Stimulated activated CD4-positive, alpha-beta T cell treated with anti-CD3 and anti-CD28 coated beads, TNF-alpha, amount 100 ng/mL, for 4 hours (primary cell): ENCODE data around the gene CADPS2.

ENCODE experiments used
- DNase-seq, 3 experiments: peaks; one replicate each; pipeline ENCODE4 v3.0.0-alpha.2; 2020; ENCODE audit warnings: low read depth in 3 of 3

CADPS2 gene

DNA sequence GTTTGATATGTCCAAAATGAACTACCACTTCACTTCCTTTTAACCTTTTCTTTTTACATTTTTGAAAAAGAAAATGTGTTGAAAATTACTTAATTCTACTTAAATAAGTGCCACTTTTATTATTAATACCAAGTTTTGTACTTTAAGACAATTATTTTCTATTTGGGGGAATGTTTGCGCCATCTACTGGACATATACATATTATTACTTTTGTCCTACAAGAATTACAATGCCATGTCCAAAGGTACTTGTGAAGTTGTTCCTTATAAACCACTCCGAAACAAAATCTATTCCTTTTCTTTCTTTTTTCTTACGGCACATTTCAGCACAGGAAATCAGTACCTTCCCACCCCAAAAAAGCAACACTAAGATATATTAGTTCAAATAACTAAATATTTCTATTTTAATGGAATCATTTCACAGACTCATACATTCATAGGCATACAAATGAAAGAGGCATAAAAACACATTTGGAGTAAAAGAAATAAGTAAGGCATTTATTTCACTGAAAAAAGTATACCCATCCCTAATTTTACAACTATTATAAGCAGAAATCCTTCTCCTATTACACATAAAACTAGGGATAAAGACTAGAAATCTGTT lies 357.3 kb downstream of the CADPS2 start:
- no peak for DNase-seq

DNA sequence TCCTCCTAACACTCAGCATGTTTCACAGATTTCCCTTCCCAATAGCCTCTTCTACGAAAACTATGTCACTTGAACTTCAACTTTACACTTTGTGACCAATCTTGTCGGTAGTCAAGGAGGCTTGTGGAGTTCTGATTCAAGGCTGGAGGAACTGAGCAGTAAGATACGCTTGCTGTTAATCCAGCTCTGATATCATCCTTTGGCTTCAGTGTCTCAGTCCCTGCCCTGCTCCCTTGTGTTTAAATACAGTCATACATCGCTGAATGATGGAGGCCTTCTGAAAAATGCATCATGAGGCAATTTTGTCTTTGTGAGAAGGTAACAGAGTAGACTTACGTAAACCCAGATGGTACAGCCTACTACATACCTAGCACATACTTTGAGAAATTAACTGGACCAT lies 360.9 kb downstream of the CADPS2 start:
- no peak for DNase-seq

DNA sequence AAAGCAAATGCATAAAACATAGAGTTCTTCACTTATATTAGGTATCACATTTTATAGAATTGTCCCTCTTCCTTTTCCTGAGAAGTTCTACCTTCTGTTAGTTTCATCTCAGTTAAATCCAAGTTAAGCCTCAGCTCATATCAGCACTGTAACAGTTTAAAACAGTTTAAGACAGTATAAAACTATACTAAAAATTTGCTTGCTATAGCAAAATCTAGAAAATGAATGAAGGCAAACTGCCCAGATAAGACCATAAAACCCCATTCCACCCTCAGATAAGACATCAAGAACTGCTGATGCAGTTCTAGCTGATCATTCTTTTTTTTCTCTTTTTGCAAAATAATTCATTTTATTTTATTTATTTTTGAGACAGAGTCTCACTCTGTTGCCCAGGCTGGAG lies 364.5 kb downstream of the CADPS2 start:
- no peak for DNase-seq

DNA sequence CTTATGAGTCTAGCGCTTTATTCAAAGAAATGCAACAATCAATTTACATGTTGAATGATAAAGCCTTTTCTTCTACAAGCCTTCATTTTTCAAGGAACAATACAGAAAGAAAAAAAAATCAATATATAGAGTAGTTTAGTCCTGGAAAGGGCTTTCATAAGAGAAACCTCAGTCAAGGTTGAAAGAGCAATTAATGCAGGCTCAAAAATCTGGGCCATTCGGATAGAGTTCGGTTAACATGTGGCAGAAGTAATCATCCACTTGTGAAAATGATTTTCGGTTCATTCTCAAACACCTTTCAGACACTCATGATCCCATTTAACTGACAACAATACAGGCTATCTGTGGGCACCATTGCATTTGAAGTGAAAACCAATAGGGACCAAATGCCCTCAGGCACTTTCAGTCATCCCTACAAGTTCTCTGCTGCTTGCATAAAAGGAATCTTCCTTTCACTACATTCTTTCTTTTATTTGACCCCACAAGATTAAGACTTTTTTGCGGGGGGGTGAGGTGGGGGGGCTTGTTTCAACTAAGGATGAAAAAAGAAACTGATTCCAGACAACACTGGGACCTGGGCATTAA lies 365.2 kb downstream of the CADPS2 start:
- no peak for DNase-seq

DNA sequence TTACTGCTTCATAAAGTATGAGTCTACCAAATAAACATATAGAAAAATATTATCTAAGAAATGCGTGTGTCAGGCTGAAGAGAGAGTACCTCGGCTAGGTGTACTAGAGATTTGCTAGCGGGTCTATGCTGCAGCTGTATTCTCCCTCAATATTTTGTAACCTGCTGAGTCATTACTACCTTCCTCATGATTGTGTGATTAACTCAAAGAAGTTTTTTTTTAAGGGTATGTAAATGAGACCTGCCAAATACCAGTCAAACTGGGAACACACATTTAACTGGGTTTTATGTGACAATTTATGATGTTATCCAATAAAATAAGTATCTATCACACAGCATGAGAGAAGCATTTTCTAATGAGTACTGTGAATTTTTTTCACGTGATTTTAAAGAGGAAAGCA lies 367.8 kb downstream of the CADPS2 start:
- DNase-seq, result no peak

DNA sequence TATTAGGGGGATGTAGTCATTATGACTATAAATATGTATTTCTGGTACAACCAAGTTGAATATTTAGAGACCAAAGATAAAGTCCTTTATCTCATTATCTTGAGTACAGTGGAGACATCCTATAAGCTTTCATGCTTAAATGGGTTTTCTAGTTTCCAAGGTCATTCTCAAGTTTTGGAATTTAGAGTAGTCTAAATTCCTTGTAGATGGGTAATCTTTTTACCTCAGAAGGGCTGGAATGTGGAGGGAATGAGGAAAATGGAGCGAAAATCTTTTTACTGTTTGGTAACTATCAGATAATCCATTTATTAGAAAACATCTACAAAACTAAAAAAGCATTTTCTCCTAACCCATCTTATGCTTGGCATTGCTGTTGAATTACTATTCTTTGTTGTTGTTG lies 368.7 kb downstream of the CADPS2 start:
- DNase-seq, result no peak

DNA sequence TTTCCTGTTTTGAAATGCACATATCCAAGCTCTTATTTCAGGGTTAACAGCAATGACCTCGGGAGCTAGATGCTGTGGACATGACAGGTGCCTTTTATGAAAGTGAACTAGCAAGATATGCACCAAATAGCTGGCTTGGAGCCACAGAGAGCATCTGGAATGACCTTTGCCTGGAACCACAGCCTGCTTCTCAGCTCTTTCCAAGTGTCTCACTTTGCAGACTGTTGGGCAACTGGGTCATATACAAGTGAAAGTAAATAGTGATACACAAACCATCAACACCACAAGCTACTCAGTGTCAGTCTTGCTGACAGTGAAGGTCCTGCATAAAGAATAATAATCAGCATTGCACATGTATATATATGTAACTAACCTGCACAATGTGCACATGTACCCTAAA lies 370.9 kb downstream of the CADPS2 start:
- no peak for DNase-seq

DNA sequence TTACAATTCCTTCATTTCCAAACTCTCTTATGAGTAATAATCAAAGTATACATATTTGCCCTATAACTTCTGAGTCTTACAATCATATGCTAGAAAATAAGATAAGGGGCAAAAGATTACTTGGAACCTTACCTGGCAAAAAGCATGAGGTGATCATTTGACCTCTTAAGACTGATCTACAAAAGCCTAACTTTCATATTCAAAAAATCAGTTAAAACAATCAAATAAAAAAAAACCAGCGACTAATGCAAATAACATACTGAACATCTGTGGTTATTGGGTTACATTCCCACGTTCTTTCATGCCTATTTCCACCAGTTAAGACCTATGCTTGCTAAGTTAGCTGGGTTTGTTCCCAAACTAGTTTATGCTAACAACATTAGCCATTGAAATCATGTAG lies 375.0 kb downstream of the CADPS2 start:
- no peak for DNase-seq

DNA sequence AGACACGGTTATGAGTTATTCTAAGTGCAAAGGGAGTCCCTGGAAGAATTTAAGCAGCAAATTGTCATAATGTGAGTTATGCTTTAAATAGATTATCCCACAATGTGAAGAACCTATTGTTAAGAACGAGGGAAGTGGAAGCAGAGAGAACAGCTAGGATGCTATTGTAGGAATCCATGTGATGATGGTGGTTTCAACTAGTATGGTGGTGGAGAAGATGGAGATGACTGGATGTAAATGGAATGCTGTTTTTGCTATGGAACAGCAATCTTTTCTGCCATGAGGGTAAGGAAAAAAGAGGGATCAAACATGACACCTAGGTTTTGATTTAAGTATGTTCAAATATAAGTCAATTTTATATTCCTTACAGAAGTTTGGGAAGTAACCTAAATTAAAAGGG lies 378.7 kb downstream of the CADPS2 start:
- no peak for DNase-seq

DNA sequence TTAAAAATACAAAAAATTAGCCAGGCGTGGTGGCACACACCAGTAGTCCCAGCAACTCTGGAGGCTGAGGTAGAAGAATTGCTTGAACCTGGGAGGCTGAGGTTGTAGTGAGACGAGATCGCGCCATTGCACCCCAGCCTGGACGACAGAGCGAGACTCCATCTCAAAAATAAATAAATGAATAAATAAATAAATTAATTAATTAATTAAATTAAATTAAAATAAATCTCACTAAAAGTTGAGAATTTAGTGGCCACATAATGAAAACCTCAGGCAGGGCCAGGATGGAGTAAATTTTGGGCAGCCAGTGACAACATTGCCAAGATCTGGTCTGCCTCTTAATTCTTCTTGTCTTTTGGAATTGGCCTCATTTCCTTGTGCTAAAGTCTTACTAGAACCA lies 394.3 kb downstream of the CADPS2 start:
- DNase-seq, result no peak

DNA sequence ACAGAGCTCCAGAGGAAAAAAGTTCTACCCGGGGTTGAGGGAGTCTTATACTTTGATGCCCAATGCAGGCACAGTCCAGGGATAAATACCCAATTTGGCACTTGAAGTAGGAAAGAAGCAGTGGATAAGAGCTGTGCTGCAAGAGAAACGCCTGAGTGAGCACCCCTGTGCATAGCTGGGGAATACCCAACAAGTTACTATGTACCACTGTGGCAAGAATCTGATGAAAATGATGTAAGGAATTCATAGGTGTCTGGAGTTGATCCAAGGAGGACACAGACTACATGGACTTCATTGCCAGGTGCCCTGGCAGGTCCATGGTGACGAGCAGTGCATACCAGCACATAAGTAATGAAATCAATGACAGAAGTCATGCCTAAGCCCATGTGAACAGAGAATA lies 398.0 kb downstream of the CADPS2 start:
- no peak for DNase-seq

DNA sequence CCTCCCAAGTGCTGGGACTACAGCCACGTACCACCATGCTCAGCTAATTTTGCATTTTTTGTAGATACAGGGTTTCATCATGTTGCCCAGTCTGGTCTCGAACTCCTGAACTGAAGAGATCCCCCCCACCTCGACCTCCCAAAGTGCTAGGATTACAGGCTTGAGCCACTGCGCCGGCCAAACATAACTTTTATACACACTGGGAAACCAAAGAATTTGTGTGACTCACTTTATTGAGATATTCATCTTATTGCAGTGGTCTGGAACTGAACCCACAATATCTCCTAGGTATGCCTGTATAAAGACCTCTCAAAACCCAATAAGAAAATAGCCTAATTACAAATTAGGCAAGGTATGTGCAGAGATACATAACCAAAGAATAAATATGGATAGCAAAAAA lies 399.1 kb downstream of the CADPS2 start:
- DNase-seq, result no peak

DNA sequence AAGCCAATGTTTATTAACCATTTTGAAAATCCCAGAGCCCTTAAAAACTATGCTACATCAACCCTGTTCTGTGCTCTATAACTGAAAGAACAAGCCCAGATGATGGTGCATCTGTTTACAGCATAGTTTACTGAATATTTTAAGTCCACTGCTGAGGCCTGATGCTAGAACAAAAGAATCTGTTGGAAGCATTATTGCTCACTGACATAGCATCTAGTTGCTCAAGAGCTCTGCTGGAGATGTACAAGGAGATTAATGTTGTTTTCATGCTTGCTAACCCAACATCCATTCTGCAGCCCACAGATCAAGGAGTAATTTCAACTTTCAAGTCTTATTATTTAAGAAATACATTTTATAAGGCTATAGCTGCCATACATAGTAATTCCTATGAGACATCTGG lies 400.4 kb downstream of the CADPS2 start:
- no peak for DNase-seq

DNA sequence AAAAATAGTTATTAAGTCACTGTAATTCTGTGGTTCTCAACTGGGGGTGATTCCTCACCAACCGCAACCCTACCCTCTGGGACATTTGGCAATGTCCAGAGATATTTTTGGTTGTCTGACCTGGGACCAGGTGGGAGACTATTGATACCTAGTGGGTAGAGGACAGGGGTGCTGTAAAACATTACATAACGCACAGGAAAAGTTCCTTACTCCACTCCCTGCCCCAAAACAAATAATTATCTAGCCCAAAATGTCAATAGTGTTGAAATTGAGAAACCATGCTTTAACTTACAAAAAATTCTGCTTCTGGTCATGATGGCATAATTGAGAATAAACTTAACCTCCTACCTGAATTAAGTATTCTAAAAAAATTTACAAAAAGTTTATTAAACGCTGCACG lies 404.0 kb downstream of the CADPS2 start:
- DNase-seq, result no peak

DNA sequence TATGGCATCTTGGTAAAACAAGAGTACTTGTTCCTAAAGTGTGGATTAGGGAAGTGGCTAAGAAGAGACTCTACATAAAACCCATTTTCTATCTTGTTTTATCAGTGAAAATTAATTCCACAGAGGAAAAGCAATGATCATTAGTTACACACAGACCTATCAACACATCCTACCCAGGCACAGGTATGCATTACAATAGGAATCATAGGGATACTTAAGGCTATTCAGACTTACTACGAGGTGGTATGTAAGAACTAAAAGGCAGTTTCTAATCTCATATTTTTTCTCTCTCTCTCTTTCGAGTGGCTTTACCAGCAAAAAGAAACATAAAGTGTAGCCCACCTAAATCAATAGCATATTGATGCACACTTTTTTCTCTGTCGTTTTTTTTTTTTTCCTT lies 415.4 kb downstream of the CADPS2 start:
- no peak for DNase-seq

DNA sequence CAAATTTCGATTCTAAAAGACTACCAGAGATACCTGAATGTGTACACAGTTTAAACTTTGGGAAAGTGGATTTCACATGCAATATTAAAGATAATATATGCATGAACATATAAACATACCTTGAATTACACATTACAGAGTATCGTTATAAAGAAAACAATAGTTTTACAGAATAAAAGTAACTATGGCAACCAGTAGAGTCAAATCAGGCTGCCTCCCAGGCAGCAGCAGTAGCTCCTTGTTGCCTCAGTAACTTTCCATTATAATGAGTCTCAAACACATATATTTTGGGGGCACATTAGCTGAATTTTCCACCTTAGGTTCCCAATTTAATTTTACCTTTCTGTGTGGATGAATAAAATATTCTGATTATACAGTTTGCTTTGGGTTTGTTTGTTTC lies 417.3 kb downstream of the CADPS2 start:
- DNase-seq, result no peak

DNA sequence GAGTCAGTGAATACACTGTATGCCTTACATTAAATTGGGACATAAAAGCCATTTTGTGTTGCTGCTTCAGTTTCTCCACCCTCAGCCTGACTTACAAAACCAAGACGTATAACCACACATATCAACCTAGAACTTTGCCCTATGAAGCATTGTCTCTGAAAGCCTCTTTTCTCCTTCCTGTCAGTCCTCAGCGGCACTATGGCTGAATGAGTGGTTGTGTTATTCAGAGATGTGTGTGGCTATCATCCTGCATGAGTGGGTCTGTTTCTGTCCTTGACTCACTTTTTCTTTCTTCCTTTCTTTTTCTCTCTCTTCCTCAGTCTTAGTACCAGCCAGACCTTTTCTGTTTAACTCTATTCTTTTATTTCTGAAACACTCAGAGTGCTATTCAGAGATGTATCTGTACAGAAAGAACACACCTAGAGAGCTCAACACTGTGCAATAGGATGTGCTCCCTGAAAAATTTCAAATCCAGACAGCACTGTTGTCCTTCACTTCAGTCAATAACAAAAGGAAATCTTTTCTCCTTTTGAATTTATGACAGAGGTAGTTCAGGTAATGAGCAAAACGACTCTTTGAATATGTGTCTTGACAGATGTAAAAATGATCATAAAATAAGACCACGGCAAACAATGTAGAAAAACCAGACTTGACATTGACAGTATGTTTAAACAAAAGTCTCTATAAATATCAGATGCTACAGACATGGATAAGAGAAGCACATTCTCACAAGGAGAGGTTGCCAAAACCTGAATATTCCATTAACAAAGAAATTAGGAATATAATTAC lies 418.4 kb downstream of the CADPS2 start:
- DNase-seq, result no peak

DNA sequence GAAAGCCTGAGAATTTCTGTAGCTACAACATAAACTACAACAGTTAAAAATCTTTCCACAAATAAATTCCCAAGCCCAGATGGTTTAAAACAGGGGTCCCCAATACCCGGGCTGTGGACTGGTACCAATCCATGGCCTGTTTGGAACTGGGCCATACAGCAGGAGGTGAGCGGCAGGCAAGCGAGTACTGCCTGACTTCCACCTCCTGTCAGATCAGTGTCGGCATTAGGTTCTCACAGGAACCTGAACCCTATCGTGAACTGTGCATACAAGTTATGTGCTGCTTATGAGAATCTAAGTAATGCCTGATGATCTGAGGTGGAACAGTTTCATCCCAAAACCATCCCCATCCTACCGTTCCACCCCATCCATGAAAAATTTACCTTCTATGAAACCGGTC lies 421.0 kb downstream of the CADPS2 start:
- no peak for DNase-seq

DNA sequence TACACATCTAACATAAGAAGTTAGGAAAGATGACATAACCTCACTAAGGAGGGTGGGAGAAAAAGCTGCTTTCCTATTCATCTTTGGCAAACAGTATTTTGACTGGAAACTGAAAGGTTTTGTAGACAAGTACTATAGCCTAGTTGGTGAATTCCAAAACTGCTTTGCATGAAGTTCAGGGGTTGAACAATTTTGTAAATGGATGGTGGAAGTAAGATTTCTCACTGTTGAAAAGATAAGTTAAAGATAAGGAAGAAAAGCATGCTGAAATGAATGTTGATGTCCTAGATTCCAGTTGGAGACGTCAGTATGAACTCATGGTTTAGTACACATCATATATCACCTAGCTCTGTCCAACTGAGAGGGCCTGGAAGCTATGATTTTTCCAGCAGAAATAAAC lies 422.6 kb downstream of the CADPS2 start:
- DNase-seq, result no peak

DNA sequence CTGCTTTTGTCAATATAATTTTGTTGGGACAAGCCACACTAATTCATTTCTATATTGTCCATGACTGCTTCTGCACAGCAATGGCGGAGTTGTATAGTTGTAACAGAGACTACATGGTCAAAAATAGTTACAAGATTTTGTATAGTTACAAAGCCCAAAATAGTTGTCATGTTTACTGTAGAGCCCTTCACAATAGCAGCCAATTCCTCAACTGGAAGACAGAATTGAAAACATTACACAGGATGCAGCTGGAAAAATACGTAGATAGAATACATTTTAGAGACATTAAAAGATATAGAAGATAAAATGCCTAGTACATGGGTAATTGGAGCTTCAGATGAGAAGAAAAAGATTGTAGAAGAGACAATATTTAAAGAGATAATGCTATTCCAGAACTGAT lies 425.3 kb downstream of the CADPS2 start:
- DNase-seq, result no peak

DNA sequence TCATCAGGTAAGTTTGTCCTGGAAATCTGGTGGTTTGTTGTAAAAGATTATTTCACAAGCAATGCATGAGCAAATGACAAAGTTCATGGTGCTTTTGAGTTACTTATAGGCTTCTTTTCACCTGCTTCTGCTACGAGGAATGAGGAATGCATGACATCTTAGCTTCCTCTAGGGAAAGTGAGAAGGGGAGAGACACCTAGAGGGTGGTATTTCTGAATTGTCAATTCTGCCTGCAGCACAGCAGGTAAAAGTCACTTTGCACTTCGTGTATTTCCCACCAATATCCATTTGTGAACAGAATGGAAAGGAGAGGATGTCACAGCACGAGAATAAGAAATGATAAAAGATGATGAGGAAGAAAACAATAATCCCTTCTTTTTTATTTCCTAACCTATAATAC lies 428.3 kb downstream of the CADPS2 start:
- DNase-seq, result no peak

DNA sequence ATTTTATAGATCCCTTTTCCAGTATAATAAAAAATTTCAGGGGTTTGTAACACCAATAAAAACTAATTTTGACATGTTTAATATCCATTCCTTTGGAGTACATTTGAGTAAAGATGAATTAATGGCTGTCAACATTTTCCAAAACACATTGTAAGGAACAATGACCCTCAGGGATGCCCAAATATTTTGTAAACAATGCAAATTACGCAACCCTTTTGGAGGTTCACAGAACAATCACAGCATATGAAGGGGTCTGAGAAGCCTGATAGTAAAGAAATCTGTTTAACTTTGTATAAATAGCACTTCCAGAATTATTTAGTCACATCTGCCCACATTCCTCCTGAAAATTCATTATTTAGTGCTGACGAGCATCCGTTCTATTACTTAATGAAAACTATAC lies 428.9 kb downstream of the CADPS2 start:
- DNase-seq, result no peak

DNA sequence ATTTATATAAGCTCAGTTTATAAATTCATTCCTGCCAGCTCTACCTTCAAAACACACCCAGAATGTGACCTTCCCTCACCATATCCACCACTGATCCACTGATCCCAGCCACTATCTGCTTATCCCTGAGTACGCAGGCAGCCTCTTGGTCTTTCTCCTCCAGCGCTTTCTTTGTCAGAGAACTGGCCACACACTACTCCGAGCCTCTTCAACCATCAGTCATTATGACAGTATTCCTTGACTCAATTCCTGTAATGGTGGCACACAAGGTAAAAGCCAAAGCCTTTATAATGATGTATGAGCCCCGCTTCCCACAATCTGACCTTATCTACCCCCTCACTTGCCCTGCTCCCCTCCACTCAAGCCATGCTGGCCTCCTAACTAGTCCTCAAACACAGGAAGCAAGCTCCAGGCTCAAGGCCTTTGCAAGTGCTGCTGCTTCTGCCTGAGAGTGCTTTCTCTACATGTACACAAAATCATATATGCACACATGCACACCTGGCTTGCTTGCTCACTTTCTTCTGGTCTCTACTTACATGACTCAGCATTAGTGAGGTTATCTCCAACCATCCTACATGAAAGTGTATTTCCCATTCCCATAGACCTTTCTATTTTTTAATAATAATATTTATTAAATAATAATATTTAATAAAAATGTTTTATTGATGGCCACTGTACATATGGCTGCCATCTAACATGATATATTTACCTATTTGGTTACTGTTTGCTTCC lies 431.3 kb downstream of the CADPS2 start:
- no peak for DNase-seq
